ENCODE data around the gene KCNIP4.

KCNIP4 gene

GRCh38 chr4:20901851-20902250 lies 1046.7 kb downstream of the KCNIP4 start:
- DNase-seq: no peak

GRCh38 chr4:20899591-20899990 lies 1049.0 kb downstream of the KCNIP4 start:
- no peak for DNase-seq

- no peak for DNase-seq
These were observed 1052.6 kb downstream of the KCNIP4 start for GRCh38 chr4:20895988-20896387.

DNA sequence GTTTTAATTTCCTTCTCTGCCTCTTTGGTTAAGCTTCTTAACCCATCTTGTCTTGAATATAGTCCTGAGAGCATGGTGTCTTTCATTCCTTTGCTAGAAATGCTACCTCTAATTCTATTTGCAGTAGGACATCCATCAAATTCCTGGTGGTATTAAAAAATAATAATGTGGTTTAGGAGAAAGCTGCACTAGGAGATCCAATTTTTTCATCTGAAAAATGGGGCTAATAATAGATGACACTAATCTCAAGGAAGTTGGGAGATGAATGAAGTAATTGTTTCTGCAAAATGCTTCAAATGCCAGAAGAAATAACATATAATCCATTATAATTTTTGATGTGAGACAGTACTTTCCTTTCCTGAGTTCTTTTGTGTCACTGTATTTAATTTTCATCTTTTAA lies 1053.4 kb downstream of the KCNIP4 start:
- DNase-seq: no peak

GRCh38 chr4:20890761-20891160 lies 1057.8 kb downstream of the KCNIP4 start:
- no peak for DNase-seq

DNA sequence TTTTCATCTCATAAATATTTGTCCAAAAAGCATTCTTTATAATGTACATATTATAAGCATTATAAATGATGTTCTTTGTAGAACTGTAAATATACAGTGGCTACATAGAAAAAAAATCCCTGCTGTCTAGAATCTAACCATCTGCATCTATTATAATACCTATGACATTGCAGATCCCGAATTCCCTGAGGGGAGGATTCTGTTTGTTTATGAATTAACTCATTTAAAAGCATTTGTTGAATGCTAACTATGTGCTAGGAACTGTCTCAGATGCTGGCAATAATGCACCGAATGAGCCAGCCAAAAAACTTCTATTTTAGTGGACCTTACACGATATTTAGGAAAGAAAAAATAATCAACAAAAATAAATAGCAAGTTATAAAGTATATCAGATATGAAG lies 1058.7 kb downstream of the KCNIP4 start:
- DNase-seq: no peak

DNA sequence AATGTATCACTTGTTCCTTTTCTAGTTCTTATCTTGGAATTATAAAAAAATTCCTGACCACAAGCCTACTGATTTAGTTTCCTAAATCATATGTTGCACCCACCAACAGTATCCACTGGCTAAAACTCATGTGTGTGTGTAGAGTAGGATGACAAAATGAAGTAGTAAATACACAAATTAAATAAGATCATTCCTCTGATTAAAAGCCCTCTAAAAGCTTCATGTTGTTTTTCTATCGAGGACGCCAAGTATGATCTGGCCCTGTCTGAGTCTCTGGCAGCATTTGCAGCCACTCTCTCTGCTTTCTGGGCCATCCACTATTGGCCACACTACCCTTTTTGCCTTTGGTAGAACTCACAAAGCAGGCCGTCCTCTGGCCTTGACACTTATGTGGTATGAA lies 1064.9 kb downstream of the KCNIP4 start:
- no peak for DNase-seq

- DNase-seq: no peak
These were observed 1065.3 kb downstream of the KCNIP4 start for GRCh38 chr4:20883231-20883630.

DNA sequence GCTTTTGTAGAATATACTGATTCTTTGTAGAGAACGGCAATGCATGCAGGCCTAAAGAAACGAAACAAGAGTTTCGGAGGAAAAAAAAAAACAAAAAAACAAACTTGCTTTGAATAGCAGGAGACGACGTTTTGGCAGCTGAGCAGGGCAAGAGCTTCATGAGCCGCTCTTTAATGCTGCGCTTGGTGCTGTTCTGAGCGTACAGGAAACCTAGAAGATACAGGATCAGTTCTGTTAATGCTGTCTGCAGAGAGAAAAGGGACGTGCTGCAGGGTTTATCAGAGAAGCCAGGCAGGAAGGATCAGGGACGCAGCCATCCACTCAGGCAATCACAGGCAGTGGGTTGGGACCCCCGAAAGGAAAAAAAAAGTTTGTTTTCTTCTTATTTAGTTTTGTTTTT lies 1066.1 kb downstream of the KCNIP4 start:
- DNase-seq: no peak

DNA sequence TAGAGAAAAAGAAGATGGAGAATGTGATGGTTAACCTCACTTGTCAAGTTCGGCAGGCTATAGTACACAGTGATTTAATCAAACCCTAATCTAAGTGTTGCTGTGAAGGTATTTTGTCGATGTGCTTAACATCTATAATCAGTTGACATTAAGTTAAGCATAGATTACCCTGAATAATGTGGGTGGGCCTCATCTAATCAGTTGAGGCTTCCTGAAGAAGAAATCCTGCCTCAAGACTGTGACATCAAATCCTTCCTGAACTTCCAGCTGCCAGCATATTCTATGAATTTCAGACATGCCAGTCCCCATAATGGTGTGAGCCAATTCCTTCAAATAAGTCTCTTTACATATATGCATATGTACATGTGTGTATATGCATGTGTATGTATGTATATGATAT lies 1066.9 kb downstream of the KCNIP4 start:
- no peak for DNase-seq

GRCh38 chr4:20878806-20879205 lies 1069.8 kb downstream of the KCNIP4 start:
- DNase-seq: no peak

DNA sequence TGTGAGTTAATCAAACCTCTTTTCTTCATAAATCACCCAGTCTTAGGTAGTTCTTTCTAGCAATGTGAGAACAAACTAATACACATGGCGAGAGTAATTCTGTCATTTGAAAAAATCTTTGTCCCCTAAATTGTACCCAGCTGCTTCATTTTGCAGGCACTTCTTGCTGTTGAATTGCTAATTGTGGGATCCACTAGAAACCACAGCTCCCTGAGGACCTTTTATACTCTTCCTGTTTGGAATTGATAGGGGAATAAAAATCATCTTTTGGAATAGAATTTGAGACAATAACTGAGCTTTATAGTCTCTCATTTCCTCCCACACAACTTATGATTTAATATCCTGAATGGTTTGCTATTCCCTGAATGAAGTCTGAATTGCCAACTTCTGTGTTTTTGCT lies 1078.1 kb downstream of the KCNIP4 start:
- no peak for DNase-seq

- DNase-seq: no peak
These were observed 1080.5 kb downstream of the KCNIP4 start for GRCh38 chr4:20868108-20868507.

DNA sequence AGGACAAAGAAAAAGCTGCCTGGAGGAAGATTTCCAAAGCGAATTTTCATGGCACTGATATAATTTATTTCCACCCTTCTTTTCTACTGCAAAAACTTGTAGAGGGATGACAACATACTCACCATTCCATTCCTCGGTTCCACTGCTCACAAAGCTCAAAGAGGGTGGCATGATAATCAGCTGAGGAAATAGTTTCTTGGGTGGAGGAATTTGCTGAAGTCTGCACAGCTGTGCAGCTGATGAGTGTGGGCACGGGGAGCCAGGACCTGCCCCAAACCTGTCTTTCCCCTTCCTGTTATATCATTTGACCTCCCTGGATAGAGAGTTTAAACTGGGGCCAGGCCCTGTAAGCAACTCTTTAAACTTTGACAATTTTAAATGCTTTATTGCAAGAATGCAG lies 1087.7 kb downstream of the KCNIP4 start:
- DNase-seq: no peak

- no peak for DNase-seq
These were observed 1089.3 kb downstream of the KCNIP4 start for GRCh38 chr4:20859097-20859781.

DNA sequence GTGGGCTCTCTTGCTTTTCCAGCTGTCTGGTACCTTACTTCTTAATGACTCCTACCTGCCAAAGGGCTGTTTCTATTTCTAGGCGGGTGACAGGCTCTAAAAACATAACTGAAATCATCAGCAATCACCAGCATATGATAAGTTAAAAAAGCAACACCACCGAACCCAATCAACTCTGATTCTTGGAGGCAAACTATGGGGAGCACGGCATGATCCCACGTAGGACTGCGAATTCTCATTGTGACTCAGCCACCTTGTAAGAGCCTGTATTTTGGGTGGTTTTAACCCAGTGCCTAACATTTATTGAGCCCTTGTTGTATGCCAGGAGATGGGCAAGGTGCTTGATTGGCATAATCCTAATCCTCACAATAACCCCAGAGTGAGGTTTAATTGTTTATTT lies 1091.5 kb downstream of the KCNIP4 start:
- no peak for DNase-seq

GRCh38 chr4:20847124-20847747 lies 1101.3 kb downstream of the KCNIP4 start:
- DNase-seq: no peak

GRCh38 chr4:20844311-20844710 lies 1104.3 kb downstream of the KCNIP4 start:
- no peak for DNase-seq

- no peak for DNase-seq
These were observed 1107.9 kb downstream of the KCNIP4 start for GRCh38 chr4:20840648-20841190.

GRCh38 chr4:20839957-20840356 lies 1108.6 kb downstream of the KCNIP4 start:
- DNase-seq: no peak

DNA sequence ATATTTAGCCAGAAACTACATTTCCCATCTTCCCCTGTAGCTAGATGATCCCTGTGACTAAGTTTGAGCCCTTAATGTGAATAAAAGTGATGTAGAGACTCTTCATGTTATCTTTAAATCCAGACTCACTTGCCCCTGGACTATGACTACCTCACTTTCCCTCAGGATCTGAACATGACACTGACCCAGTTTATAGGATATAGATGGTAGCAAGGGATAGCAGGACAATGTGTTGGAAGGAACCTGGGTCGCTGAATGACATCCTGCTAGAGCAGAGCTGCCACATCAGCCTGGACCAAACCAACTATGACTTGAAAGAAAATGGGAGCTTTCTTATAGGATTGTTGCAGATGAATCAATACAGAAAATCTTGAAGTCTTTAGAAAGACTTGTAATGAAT lies 1110.1 kb downstream of the KCNIP4 start:
- DNase-seq: no peak

GRCh38 chr4:20832826-20833225 lies 1115.7 kb downstream of the KCNIP4 start:
- no peak for DNase-seq

DNA sequence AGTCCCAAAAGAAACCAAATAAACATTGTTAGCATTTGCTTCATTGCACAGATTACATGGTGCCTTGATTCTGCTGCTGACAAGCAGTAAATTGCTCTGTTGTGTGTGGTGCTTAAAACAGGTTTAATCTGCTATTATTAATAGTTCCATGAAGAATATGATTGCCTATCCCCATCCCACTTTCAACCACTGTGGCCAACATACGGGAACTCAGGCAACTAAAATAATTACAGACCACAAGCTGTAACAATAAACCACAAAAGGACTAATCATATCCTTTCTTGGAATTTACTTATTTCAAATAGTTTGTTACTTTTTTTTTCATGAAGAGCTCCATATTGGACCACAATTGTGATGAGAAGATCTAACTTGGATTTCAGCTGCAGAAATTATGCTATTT lies 1116.8 kb downstream of the KCNIP4 start:
- DNase-seq: no peak

GRCh38 chr4:20829617-20830357 lies 1118.8 kb downstream of the KCNIP4 start:
- no peak for DNase-seq
